Hepatocyte (in vitro differentiated cells): Measurements from ENCODE around the gene COX4I1.

ENCODE experiments used
- EZH2 ChIP-seq: fragments of 200-600 bp; sonication (generic); IDR thresholded peaks from 2 replicates; pipeline ENCODE4 v1.6.1; 2016; ENCODE audit warnings: antibody characterized with exemption, mild to moderate bottlenecking, borderline replicate concordance
- EZH2phosphoT487 ChIP-seq: fragments of 200-600 bp; sonication (generic); IDR thresholded peaks from one replicate; pipeline ENCODE4 v1.6.1; 2018; ENCODE audit warnings: antibody characterized with exemption, mild to moderate bottlenecking, low read depth, moderate library complexity; ENCODE audit not compliant: unreplicated experiment, severe bottlenecking
- TF ChIP-seq, protein P1 (sequence below): fragments of 200-600 bp; sonication (generic); IDR thresholded peaks from 2 replicates; pipeline ENCODE4 v1.5.1; 2016; ENCODE audit warnings: antibody characterized with exemption, mild to moderate bottlenecking; ENCODE audit not compliant: poor library complexity

DNA sequence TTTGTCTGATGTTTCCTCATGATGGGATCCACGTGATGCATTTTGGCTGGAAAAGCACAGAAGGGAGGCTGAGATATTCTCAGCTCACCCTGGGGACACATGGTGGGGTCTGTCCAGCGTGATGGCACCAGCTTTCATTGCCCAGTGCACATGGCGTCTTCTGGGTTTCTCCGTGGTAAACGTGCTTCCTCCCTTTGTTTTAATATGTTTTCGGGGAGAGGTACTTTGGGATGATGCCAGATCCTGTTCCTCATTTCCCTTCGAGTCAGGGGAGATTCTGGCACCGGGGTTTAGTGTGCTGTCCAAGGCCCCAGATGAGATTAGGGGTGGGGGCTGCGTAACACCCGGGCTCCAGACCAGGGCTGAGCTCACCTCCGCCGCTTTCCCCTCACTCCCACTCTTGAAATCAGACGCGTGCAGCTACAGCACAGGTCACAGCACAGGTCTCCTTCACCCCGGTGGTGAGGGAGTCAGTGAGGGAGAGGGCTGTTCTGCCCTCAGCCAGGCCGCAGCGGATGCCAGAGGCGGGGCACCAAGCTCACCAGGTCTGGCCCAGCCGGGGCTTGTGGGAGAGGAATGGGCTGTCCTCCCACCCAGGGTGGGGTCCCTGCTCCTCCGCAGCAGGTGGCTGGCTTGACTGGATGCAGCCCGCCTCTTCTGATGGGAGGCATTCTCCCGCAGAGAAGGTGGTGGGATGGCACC, 33.9 kb downstream of the COX4I1 start:
- no peak for TF ChIP-seq EZH2phosphoT487
- TF ChIP-seq, protein P1, sequence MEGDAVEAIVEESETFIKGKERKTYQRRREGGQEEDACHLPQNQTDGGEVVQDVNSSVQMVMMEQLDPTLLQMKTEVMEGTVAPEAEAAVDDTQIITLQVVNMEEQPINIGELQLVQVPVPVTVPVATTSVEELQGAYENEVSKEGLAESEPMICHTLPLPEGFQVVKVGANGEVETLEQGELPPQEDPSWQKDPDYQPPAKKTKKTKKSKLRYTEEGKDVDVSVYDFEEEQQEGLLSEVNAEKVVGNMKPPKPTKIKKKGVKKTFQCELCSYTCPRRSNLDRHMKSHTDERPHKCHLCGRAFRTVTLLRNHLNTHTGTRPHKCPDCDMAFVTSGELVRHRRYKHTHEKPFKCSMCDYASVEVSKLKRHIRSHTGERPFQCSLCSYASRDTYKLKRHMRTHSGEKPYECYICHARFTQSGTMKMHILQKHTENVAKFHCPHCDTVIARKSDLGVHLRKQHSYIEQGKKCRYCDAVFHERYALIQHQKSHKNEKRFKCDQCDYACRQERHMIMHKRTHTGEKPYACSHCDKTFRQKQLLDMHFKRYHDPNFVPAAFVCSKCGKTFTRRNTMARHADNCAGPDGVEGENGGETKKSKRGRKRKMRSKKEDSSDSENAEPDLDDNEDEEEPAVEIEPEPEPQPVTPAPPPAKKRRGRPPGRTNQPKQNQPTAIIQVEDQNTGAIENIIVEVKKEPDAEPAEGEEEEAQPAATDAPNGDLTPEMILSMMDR, result no peak
- TF ChIP-seq EZH2, result no peak
